ENCODE data around the gene KIF21A. TPM values are rescaled to one million over a fixed set of nuclear protein-coding genes. Genes with fewer than 3 reads are reported as not detected.

The KIF21A gene
- total RNA-seq, 1 experiment from 2014 or later, result 29.1 TPM

GRCh38 chr12:39252628-39253027 lies 190.3 kb downstream of the KIF21A start:
- Histone ChIP-seq H3K9me2 (ENCODE audit: insufficient read depth) (no peaks in the 10 kb centered on the region), H3K9ac (ENCODE audit: low read length) (no peak overlapping the region), H4K20me1 (ENCODE audit: insufficient read depth) (no peaks in the 10 kb centered on the region), H3K36me3 (ENCODE audit: control insufficient read depth in 1 of 2, insufficient read depth in 2 of 2, low read length in 2 of 2) (no peaks in the 10 kb centered on the region), H3K4me1 (ENCODE audit: control insufficient read depth in 1 of 2, insufficient read depth in 2 of 2, low read length in 2 of 2) (no peaks in the 10 kb centered on the region), H3K4me2 (ENCODE audit: low read length) (no peak overlapping the region), H3K27ac (ENCODE audit: low read depth, low read length) (no peak overlapping the region), H3K27me3 (ENCODE audit: insufficient read depth, low read length) (no peaks in the 10 kb centered on the region), H3K79me2 (ENCODE audit: insufficient read depth, low read length) (no peaks in the 10 kb centered on the region), H3K4me3 (replicated peaks in 1 of 2; ENCODE audit: low read depth in 1 of 2, low read length in 2 of 2) (no peak overlapping the region), H3K9me3 (ENCODE audit: control insufficient read depth in 1 of 2, insufficient read depth in 1 of 2, low read depth in 1 of 2, low read length in 2 of 2) (no peaks in the 10 kb centered on the region), H2AFZ (ENCODE audit: low read depth, low read length, poor library complexity, severe bottlenecking) (no peak overlapping the region)
- POLR2A ChIA-PET, result no interaction called here
- RAD21 ChIA-PET (ENCODE audit: low non-redundant PET in 1 of 2, low total read pairs in 2 of 2, uncharacterized antibody in 2 of 2, unreplicated experiment in 2 of 2), result no interaction called here
- TF ChIP-seq EZH2phosphoT487 (IDR thresholded peaks at IDR 0.05; ENCODE audit: borderline replicate concordance) (no peak), POLR2A (IDR thresholded peaks at IDR 0.05; ENCODE audit: borderline replicate concordance, extremely low read depth, insufficient read depth, insufficient read length) (no peak), ZNF274 (IDR thresholded peaks at IDR 0.05; ENCODE audit: low read depth, low read length) (no peak)
- ATAC-seq (no peak), DNase-seq (ENCODE audit: low read depth, low spot score) (no peak)
- no TSS peak for BruUV-seq (replicated peaks)
- CTCF ChIA-PET, result no interaction called here
- intact Hi-C loops (cut with micrococcal nuclease), result no loop called here

Other genes with a start within 250 kb of the KIF21A start
- gene ABCD2, start 176.7 kb upstream of the KIF21A start, total RNA-seq (2021; ENCODE audit: unreplicated experiment), result not detected

All from HCT116 (cell line).